OCI-LY1 (cell line): ENCODE measurements around the gene PATJ.

Experiments
- H2AFZ ChIP-seq: fragments of 200-600 bp; sonication (generic), shearing (Covaris generic); 2 replicates; pipeline ENCODE4 v1.6.0; 2014; ENCODE audit warnings: antibody characterized with exemption, mild to moderate bottlenecking, low read length
- H3F3A ChIP-seq: fragments of 200-600 bp; sonication (generic), shearing (Covaris generic); 2 replicates; pipeline ENCODE4 v1.6.0; 2014; ENCODE audit warnings: mild to moderate bottlenecking, antibody characterized with exemption, low read length, moderate library complexity; ENCODE audit not compliant: insufficient read depth
- H3K27ac ChIP-seq: fragments of 200-600 bp; sonication (generic); 2 replicates; pipeline ENCODE4 v1.5.1; 2014; ENCODE audit warnings: low read length, mixed run types, mild to moderate bottlenecking, low read depth; ENCODE audit not compliant: poor library complexity, severe bottlenecking
- H3K27me3 ChIP-seq: fragments of 200-600 bp; sonication (generic); 2 replicates; pipeline ENCODE4 v1.6.0; 2014; ENCODE audit warnings: antibody characterized with exemption, mild to moderate bottlenecking, low read length, moderate library complexity; ENCODE audit not compliant: insufficient read depth
- H3K36me3 ChIP-seq: fragments of 200-600 bp; sonication (generic); 2 replicates; pipeline ENCODE4 v1.6.1; 2014; ENCODE audit warnings: mild to moderate bottlenecking, antibody characterized with exemption, low read length, moderate library complexity, mixed read lengths; ENCODE audit not compliant: insufficient read depth
- H3K4me1 ChIP-seq: fragments of 200-600 bp; sonication (generic); 2 replicates; pipeline ENCODE4 v1.5.1; 2014; ENCODE audit warnings: mild to moderate bottlenecking, low read length, moderate library complexity; ENCODE audit not compliant: insufficient read depth, severe bottlenecking
- H3K4me2 ChIP-seq: fragments of 200-600 bp; sonication (generic), shearing (Covaris generic); 2 replicates; pipeline ENCODE4 v1.6.1; 2014; ENCODE audit warnings: low read length
- H3K4me3 ChIP-seq: fragments of 200-600 bp; sonication (generic); 2 replicates; pipeline ENCODE4 v1.5.1; 2014; ENCODE audit warnings: low read length, low read depth, mild to moderate bottlenecking, mixed read lengths; ENCODE audit not compliant: poor library complexity, severe bottlenecking
- H3K79me2 ChIP-seq: fragments of 200-600 bp; shearing (Covaris generic); 2 replicates; pipeline ENCODE4 v1.6.1; 2016; ENCODE audit warnings: mixed run types, low read length, mixed read lengths; ENCODE audit not compliant: insufficient read depth
- H3K9ac ChIP-seq: fragments of 200-600 bp; sonication (generic), shearing (Covaris generic); 2 replicates; pipeline ENCODE4 v1.6.1; 2014; ENCODE audit warnings: mild to moderate bottlenecking, low read length, mixed read lengths
- H3K9me2 ChIP-seq: fragments of 200-600 bp; sonication (generic), shearing (Covaris generic); 2 replicates; pipeline ENCODE4 v1.6.1; 2014; ENCODE audit warnings: low read depth, mild to moderate bottlenecking, low read length, mixed read lengths
- H3K9me3 ChIP-seq: fragments of 200-600 bp; shearing (Covaris generic); 2 replicates; pipeline ENCODE4 v1.6.1; 2014; ENCODE audit warnings: low read length, mixed read lengths
- H4K20me1 ChIP-seq: fragments of 200-600 bp; sonication (generic), shearing (Covaris generic); 2 replicates; pipeline ENCODE4 v1.6.0; 2016; ENCODE audit warnings: mild to moderate bottlenecking, low read length; ENCODE audit not compliant: insufficient read depth
- EZH2 ChIP-seq: fragments of 200-600 bp; sonication (generic), shearing (Covaris generic); IDR thresholded peaks from 2 replicates; pipeline ENCODE4 v1.8.0; 2017; ENCODE audit warnings: borderline replicate concordance, mixed run types, mild to moderate bottlenecking, antibody characterized with exemption, low read length, moderate library complexity, mixed read lengths
- TF ChIP-seq, protein P1 (sequence below): fragments of 200-600 bp; sonication (generic), shearing (Covaris generic); IDR thresholded peaks from 2 replicates; pipeline ENCODE4 v1.5.1; 2017; ENCODE audit warnings: mild to moderate bottlenecking, antibody characterized with exemption, low read length, moderate library complexity, mixed read lengths

PATJ gene

DNA sequence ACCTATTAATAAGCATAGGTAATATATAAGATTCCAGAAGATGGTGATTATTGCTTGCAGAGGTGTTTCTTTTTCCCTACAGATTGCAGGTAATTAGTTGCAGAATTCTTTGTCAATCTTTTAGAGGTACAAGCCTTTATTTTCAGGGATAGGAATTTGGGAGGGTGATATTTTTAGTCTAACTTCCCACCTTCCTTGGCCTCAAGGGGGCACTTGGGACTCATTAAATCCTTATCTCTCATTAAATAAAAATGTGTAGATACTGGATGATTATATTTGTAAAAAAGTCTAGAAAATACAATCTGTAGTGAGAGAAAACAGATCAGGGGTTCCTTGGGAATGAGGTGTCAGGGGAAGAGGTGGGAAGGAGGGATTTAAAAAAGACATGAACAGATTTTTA lies 179.2 kb downstream of the PATJ start:
- H3K27me3 ChIP-seq: no peaks in the 10 kb centered on the region
- H3K36me3 ChIP-seq: peaks cover 3% of the 10 kb centered on the region; the same call in 1 of the 2 replicates
- H3K27ac ChIP-seq: no peak overlapping the region
- no peak overlapping the region for H3K4me3 ChIP-seq
- no peaks in the 10 kb centered on the region for H3K79me2 ChIP-seq
- H3K9me3 ChIP-seq: no peaks in the 10 kb centered on the region
- no peaks in the 10 kb centered on the region for H3K4me1 ChIP-seq
- H4K20me1 ChIP-seq: no peaks in the 10 kb centered on the region
- H3K4me2 ChIP-seq: no peak overlapping the region
- H2AFZ ChIP-seq: no peak overlapping the region
- no peaks in the 10 kb centered on the region for H3F3A ChIP-seq
- no peaks in the 10 kb centered on the region for H3K9me2 ChIP-seq
- TF ChIP-seq, protein P1, sequence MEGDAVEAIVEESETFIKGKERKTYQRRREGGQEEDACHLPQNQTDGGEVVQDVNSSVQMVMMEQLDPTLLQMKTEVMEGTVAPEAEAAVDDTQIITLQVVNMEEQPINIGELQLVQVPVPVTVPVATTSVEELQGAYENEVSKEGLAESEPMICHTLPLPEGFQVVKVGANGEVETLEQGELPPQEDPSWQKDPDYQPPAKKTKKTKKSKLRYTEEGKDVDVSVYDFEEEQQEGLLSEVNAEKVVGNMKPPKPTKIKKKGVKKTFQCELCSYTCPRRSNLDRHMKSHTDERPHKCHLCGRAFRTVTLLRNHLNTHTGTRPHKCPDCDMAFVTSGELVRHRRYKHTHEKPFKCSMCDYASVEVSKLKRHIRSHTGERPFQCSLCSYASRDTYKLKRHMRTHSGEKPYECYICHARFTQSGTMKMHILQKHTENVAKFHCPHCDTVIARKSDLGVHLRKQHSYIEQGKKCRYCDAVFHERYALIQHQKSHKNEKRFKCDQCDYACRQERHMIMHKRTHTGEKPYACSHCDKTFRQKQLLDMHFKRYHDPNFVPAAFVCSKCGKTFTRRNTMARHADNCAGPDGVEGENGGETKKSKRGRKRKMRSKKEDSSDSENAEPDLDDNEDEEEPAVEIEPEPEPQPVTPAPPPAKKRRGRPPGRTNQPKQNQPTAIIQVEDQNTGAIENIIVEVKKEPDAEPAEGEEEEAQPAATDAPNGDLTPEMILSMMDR: peak; percentile 16; the same call in 1 of the 2 replicates
- TF ChIP-seq EZH2: no peak
- H3K9ac ChIP-seq: no peak overlapping the region

DNA sequence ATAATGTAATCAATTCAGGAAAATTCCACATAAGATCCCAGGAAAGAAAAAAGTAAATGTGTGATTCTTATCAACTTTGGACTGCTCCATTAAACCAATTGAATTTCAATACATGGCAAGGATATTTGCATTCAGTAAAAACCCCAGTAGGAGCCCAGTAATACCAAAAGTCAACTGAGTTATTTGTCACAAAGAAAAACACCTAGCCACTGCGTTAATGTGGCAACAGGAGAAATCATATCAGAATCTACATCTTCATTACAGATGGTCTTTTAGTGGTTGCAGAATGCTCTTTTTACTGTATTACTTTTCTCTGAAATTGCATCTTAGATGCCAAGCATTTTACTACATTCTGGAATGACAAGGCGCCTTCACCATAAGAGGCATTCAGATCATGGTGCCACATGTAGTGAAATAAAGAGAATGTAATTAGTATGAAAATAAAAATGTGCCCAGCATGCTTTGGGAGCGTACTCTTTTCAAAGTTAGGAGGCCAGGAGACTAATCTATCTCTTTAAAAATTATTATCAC lies 180.7 kb downstream of the PATJ start:
- Histone ChIP-seq H3K9me2 (no peaks in the 10 kb centered on the region), H3K9ac (no peak overlapping the region), H3K9me3 (no peaks in the 10 kb centered on the region), H3K27me3 (no peaks in the 10 kb centered on the region), H4K20me1 (no peaks in the 10 kb centered on the region), H3K4me1 (no peaks in the 10 kb centered on the region), H3K4me3 (no peak overlapping the region), H2AFZ (no peak overlapping the region), H3K4me2 (no peak overlapping the region), H3K79me2 (no peaks in the 10 kb centered on the region), H3F3A (no peaks in the 10 kb centered on the region), H3K27ac (no peak overlapping the region), H3K36me3 (peaks cover 3% of the 10 kb centered on the region; the same call in 1 of the 2 replicates)
- TF ChIP-seq, protein P1: no peak
- TF ChIP-seq EZH2: no peak

DNA sequence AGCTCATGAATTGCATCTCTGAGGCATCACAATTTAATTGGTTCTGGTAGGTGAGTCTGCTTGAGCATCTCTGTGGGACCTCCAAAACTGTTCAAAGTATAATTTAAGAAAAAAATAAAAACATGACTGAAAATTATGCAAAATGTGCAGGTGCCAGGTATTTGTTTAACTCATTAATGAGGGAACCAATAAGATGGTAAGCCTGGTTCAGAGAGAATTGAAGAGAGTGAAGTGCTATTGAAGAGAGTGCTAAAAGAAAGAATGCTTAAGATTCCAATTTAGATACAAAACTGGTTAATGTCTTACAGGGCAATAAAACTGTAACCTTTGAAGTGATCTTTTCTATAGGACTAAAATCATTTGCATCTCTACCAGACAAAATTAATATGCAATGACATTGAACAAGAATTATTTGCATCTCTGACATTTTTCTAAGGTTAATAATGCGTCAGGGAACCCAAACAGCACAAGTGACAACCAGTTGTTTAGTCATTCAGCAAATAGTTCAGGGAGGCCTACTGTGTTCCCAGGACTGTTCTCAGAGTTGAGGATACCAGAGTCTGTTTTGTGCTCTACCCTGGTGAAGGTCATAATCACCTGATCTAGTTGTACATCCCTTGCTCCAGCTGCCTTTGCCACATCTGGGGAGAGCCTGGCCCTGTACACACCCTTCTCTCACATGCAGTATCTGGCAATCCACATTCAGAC lies 183.5 kb downstream of the PATJ start:
- Histone ChIP-seq H3K9me2 (no peaks in the 10 kb centered on the region), H3K4me3 (no peak overlapping the region), H3K4me2 (no peak overlapping the region), H3K4me1 (no peaks in the 10 kb centered on the region), H3K36me3 (no peaks in the 10 kb centered on the region), H3K27me3 (no peaks in the 10 kb centered on the region), H3K9me3 (no peaks in the 10 kb centered on the region), H4K20me1 (no peaks in the 10 kb centered on the region), H3K9ac (no peak overlapping the region), H3K27ac (no peak overlapping the region), H2AFZ (no peak overlapping the region), H3F3A (no peaks in the 10 kb centered on the region), H3K79me2 (no peaks in the 10 kb centered on the region)
- TF ChIP-seq, protein P1: no peak
- no peak for TF ChIP-seq EZH2
